Subcutaneous adipose tissue (tissue), 4 donors: ENCODE data around the gene ATP9B. TPM values are rescaled to one million over a fixed set of nuclear protein-coding genes. Genes with fewer than 3 reads are reported as not detected.

Experiments used
- CTCF ChIP-seq: fragments of 450-650 bp; IDR thresholded peaks from one replicate; pipeline ENCODE4 v1.5.1; 2016; ENCODE audit warnings: low read depth, mild to moderate bottlenecking, control low read depth, antibody characterized with exemption, moderate library complexity
- total RNA-seq, 4 donors: library from RNA; depleted of rRNA; stranded (reverse); fragments of >200 nt; gene quantifications; one replicate each; pipeline ENCODE4 v1.1.0, GENCODE V29; 2016

Gene ATP9B
- total RNA-seq, 4 donors from 2014 or later, result 38.8 to 58.5 (median 45.3) TPM

GRCh38 chr18:79403723-79404566 is 334.8 kb downstream of the ATP9B start:
- TF ChIP-seq CTCF, result no peak

DNA sequence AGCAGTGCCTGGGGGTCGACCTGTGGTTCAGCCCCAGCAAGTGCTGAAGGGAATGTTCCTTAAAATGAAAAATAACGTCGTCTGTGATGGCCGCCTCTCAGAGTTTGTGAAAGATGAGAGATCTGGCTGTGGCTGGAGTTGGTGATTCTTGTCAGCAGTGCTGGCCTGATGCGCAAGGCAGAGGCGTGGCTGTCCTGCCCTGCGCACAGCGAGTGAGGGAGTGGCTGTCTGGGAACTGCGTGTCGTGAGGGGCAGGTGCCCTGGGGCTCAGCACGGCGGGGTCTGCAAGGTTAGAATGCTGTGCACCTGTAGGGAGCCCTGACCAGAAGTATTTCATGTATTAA is 335.3 kb downstream of the ATP9B start:
- TF ChIP-seq CTCF, result no peak

DNA sequence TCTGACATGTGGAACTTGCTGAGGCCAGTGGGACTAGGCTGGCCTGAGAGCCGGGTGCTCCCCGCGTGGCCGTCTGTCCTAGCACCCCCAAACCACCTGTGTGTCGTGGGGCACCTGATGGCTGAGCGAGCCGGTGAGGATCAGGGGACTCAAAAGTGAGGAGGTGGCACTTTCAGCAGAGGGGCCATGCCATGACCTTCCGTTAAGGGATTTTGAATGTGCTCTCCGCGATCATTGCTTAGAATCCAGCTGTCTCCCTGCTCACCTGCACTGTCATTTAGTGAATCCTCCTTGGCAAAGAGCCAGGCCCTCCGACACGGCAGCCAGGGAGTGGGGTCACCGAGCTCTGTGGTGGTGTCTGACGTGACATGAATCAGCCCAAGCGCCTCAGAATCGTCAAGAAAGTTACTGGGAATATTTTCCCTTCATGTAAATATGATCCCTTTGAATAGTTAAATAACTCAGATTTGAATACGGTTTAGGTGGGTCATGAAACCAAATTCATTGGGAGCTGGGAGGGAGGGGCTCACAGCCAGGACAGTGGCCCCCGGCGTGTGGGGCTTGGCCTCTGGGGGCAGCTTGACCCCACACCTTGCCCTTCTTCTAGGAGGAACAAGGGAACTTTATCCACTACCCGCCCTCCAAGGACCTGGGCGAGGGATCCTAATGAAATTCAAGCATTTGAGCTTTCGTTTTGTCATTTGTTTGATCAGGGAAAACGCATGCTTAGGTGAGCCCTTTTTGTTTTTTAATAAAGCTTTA is 336.0 kb downstream of the ATP9B start:
- no peak for TF ChIP-seq CTCF

- TF ChIP-seq CTCF, result no peak
These were observed 336.8 kb downstream of the ATP9B start for GRCh38 chr18:79405781-79406575.

- TF ChIP-seq CTCF, result no peak
These were observed 337.5 kb downstream of the ATP9B start for GRCh38 chr18:79406708-79407107.

DNA sequence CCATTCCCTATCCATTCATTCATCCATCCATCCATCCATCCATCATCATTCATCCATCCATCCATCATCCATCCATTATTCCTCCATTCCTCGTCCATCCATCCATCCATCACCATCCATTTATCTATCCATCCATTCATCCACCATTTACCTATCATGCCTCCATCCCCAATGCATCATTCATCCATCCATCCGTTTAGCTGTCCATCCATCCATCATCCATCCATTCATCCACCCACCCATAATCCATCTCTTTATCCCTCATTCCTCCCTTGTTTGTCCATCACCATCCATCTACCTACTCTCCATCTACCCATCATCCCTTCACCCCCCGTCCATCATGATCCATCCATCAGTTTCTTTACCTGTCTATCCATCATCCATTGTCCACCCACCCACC is 340.1 kb downstream of the ATP9B start:
- TF ChIP-seq CTCF, result no peak
